HT1080 (cell line): ENCODE data around the gene PRR23B. TPM values are rescaled to one million over a fixed set of nuclear protein-coding genes. Genes with fewer than 3 reads are reported as not detected.

ENCODE experiments used
- DNase-seq: peaks from one replicate; pipeline ENCODE4 v3.0.0-alpha.2; 2015; ENCODE audit warnings: low read depth
- total RNA-seq: library from RNA; depleted of rRNA; stranded (reverse); fragments of >200 nt; shearing (Covaris generic); gene quantifications from 2 replicates; pipeline ENCODE4 v1.2.3, GENCODE V29; 2014; rRNA removed

PRR23B gene
- total RNA-seq, 1 experiment from 2014 or later = not detected

DNA sequence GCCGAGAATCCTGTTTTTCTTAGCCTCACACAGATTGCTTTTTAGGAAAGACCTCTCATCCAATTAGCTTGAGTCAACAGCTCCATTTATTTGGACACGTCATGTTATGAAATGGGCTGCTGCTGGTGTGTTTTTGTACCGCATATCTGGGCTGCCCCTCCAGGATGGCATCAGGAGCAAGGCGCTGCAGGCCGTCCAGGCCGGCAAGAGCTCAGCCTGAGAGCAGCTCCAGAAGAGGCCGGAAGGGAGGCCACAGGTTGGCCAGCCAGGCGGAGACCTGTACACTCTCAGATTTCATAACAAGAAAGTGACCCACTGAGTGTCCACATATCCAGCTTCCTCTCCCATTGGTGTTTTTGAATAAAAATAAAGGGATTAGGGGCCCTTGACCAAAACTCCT is 45.4 kb downstream of the PRR23B start:
- no peak for DNase-seq

DNA sequence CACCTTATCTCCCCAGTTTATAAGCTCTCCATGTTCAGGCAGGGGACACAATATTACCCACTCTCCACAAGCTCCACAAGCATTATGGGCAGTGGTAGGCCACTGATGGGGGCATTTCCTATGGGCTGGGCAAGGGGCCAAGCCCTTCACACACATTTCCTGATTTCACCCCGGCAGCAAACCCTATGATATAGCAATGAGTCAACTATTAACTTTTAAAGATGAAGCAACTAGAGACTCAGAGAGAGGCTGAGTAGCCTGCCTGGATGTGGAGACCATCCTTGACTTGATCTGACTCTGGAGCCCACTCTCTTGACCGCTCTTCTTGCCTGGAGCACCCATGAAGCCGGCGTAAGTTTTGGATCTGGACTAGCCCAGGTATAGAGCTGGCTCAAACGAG is 46.3 kb downstream of the PRR23B start:
- peak; percentile 86 for DNase-seq

DNA sequence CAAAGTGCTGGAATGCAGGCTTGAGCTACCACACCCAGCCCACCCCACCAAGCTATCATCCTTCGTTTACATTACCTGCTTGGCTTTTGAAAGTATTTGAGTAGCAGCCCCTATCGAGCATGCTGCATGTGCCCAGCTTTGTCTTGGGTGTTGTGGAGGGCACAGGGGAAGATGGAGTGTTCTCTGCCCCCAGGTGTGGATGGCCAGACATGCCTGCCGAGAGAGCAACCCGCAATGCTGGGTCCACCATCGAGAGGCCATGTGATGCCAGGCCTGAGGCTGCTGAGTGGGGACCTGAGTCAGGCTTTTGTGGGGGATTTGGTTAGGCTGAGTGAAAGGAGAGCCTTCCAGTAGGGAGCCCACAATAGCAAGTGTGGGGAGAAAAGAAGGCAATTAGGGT is 47.8 kb downstream of the PRR23B start:
- no peak for DNase-seq

DNA sequence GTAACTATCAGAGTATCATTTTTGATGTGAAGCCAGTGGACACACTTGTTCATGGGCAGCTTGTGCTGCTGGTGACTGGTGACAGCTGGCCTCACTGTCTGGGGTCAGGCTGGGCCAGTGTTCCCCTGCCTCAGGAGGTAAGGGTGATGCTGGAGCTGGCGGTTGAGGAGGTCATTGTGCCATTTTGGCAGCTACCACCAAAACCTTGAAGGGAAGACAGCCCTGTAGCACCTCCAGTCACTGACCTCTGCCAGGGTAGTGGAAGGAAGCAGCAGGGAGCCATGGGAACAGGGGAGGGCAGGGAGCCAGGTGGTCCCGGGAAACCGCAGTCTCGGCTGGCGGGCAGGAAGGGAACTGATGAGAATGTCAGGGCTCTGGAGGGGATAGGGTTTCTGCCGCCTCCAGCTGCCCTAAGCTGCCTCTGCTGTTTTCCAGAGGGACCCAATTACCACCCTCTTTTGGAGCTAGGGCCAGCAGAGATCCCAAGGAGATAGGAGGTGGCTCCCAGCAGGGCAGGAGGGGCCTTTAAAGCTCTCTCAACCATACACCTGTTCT is 48.9 kb downstream of the PRR23B start:
- DNase-seq = peak; percentile 45

Other genes with a start within 250 kb of the PRR23B start
- gene PIK3CB, start 186.0 kb downstream of the PRR23B start, total RNA-seq = 12.1 and 18.7 TPM in 2 replicates
- not detected in 2 replicates for gene FOXL2, start 73.8 kb downstream of the PRR23B start, total RNA-seq
- gene FOXL2NB, start 73.7 kb downstream of the PRR23B start, total RNA-seq = not detected in 2 replicates
- not detected in 2 replicates for gene PRR23A, start 14.7 kb downstream of the PRR23B start, total RNA-seq
- gene PRR23C, start 24.0 kb upstream of the PRR23B start, total RNA-seq = not detected in 2 replicates